Posterior cingulate gyrus (tissue), 11 donors: ENCODE measurements around the gene NCOA5.
"Not testable (repeated sequence)": the region's sequence is repeated elsewhere in the genome, so short reads cannot be mapped to it uniquely, and the experiment has no call there.

Source experiments
- DNase-seq, 10 donors: peaks; one replicate each; pipeline versions ENCODE4 v3.0.0 to v3.0.0-alpha.2; 2020 to 2021; ENCODE audit warnings: mixed read lengths in 3 of 10
- intact Hi-C: fragments of 100-400 bp; cut with DNase I; formaldehyde crosslinking; loops from one replicate; pipeline ENCODE4 v1.15.1; 2023

NCOA5 gene

GRCh38 chr20:46122071-46122470, 32.3 kb upstream of the NCOA5 start:
- intact Hi-C loops, result no loop called here

GRCh38 chr20:46121184-46121930, 31.6 kb upstream of the NCOA5 start:
- no peak for DNase-seq
- intact Hi-C loops, result no loop called here

More at GRCh38 chr20:46122071-46122470, 32.3 kb upstream of the NCOA5 start:
- peak in 2 of 10 donors; percentile 19 to 47 for DNase-seq

GRCh38 chr20:46120136-46120535, 30.4 kb upstream of the NCOA5 start:
- no peak for DNase-seq
- intact Hi-C loops, result no loop called here

GRCh38 chr20:46119547-46119946, 29.8 kb upstream of the NCOA5 start:
- DNase-seq, result no peak
- intact Hi-C loops, result no loop called here

- peak in 1 of 10 donors; percentile 26 for DNase-seq
- intact Hi-C loops, result no loop called here
These were observed 29.3 kb upstream of the NCOA5 start for GRCh38 chr20:46119028-46119546.

- peak in 2 of 10 donors; percentile 68 to 78 for DNase-seq
- intact Hi-C loops, result no loop called here
These were observed 28.8 kb upstream of the NCOA5 start for GRCh38 chr20:46118481-46119020.

- peak in 6 of 10 donors; percentile 24 to 93 (median 54) for DNase-seq
- intact Hi-C loops, result no loop called here
These were observed 28.1 kb upstream of the NCOA5 start, which contains the start of gene CD40 for GRCh38 chr20:46117704-46118467. TSS of gene CD40 (plus strand) at chr20:46118314. CDS start at chr20:46118344, 30 bp downstream.

- intact Hi-C loops, result no loop called here
- no peak for DNase-seq
These were observed 24.7 kb upstream of the NCOA5 start for GRCh38 chr20:46114449-46114848.

- DNase-seq, result no peak
- intact Hi-C loops, result no loop called here
These were observed 23.3 kb upstream of the NCOA5 start for GRCh38 chr20:46113113-46113470.

- intact Hi-C loops, result no loop called here
These were observed 22.8 kb upstream of the NCOA5 start for GRCh38 chr20:46112430-46113112.

GRCh38 chr20:46111836-46112212, 22.1 kb upstream of the NCOA5 start:
- DNase-seq, result no peak
- intact Hi-C loops, result no loop called here

More at GRCh38 chr20:46112430-46113112, 22.8 kb upstream of the NCOA5 start:
- DNase-seq, result peak in 1 of 10 donors; percentile 14

- intact Hi-C loops, result no loop called here
- peak in 1 of 10 donors; percentile 73 for DNase-seq
These were observed 21.5 kb upstream of the NCOA5 start for GRCh38 chr20:46111028-46111835.

- DNase-seq, result peak in 1 of 10 donors; percentile 51
- intact Hi-C loops, result no loop called here
These were observed 19.2 kb upstream of the NCOA5 start for GRCh38 chr20:46108976-46109375.

- DNase-seq, result no peak
- intact Hi-C loops, result no loop called here
These were observed 18.7 kb upstream of the NCOA5 start for GRCh38 chr20:46108435-46108841.

- no peak for DNase-seq
- intact Hi-C loops, result no loop called here
These were observed 17.3 kb upstream of the NCOA5 start for GRCh38 chr20:46107061-46107460.

GRCh38 chr20:46104262-46104661, 14.5 kb upstream of the NCOA5 start:
- DNase-seq, result no peak
- intact Hi-C loops, result no loop called here

GRCh38 chr20:46102940-46103339, 13.2 kb upstream of the NCOA5 start:
- intact Hi-C loops, result no loop called here

GRCh38 chr20:46101957-46102356, 12.2 kb upstream of the NCOA5 start:
- intact Hi-C loops, result no loop called here
- no peak for DNase-seq

More at GRCh38 chr20:46102940-46103339, 13.2 kb upstream of the NCOA5 start:
- DNase-seq, result peak in 1 of 10 donors; percentile 24

- DNase-seq, result no peak
- intact Hi-C loops, result no loop called here
These were observed 11.2 kb upstream of the NCOA5 start for GRCh38 chr20:46100988-46101387.

GRCh38 chr20:46100444-46100843, 10.7 kb upstream of the NCOA5 start:
- intact Hi-C loops, DNase-seq: not testable (repeated sequence)
